ENCODE results near the gene HSFY1. TPM values are rescaled to one million over a fixed set of nuclear protein-coding genes. Genes with fewer than 3 reads are reported as not detected.
"Not testable (repeated sequence)": the region's sequence is repeated elsewhere in the genome, so short reads cannot be mapped to it uniquely, and the experiment has no call there.

The HSFY1 gene
- total RNA-seq, result not detected
- not detected for polyA plus RNA-seq
- total RNA-seq, result 0 reads per million in 6 experiments

- H3K36me3 Mint-ChIP-seq, H3K27me3 Mint-ChIP-seq, DNase-seq, ATAC-seq, H3K9me3 Mint-ChIP-seq, H3K4me3 Mint-ChIP-seq, H3K27ac Mint-ChIP-seq, POLR2A ChIA-PET, H3K4me1 Mint-ChIP-seq: not testable (repeated sequence)
These were observed at the start of gene HSFY1 for GRCh38 chrY:18546420-18546819. TSS of gene HSFY1 (plus strand) at chrY:18546720. CDS start at chrY:18546788, 68 bp downstream.

GRCh38 chrY:18504266-18504665 lies 42.3 kb upstream of the HSFY1 start:
- H3K9me3 Mint-ChIP-seq, H3K27ac Mint-ChIP-seq, DNase-seq, H3K4me3 Mint-ChIP-seq, ATAC-seq, H3K36me3 Mint-ChIP-seq, H3K27me3 Mint-ChIP-seq, POLR2A ChIA-PET, H3K4me1 Mint-ChIP-seq: not testable (repeated sequence)

- DNase-seq, H3K27ac Mint-ChIP-seq, H3K4me1 Mint-ChIP-seq, H3K9me3 Mint-ChIP-seq, POLR2A ChIA-PET, H3K36me3 Mint-ChIP-seq, ATAC-seq, H3K27me3 Mint-ChIP-seq, H3K4me3 Mint-ChIP-seq: not testable (repeated sequence)
These were observed 15.4 kb upstream of the HSFY1 start for GRCh38 chrY:18530995-18531655.

- H3K9me3 Mint-ChIP-seq, H3K27ac Mint-ChIP-seq, H3K36me3 Mint-ChIP-seq, DNase-seq, H3K27me3 Mint-ChIP-seq, H3K4me1 Mint-ChIP-seq, POLR2A ChIA-PET, H3K4me3 Mint-ChIP-seq, ATAC-seq: not testable (repeated sequence)
These were observed 7.6 kb upstream of the HSFY1 start for GRCh38 chrY:18538952-18539351.

GRCh38 chrY:18553132-18553531 lies 6.6 kb downstream of the HSFY1 start:
- POLR2A ChIA-PET, H3K27ac Mint-ChIP-seq, DNase-seq, H3K4me3 Mint-ChIP-seq, H3K9me3 Mint-ChIP-seq, H3K4me1 Mint-ChIP-seq, H3K27me3 Mint-ChIP-seq, ATAC-seq, H3K36me3 Mint-ChIP-seq: not testable (repeated sequence)

GRCh38 chrY:18565915-18566314 lies 19.4 kb downstream of the HSFY1 start:
- H3K36me3 Mint-ChIP-seq, DNase-seq, POLR2A ChIA-PET, H3K4me3 Mint-ChIP-seq, ATAC-seq, H3K27me3 Mint-ChIP-seq, H3K27ac Mint-ChIP-seq, H3K4me1 Mint-ChIP-seq, H3K9me3 Mint-ChIP-seq: not testable (repeated sequence)

Other genes starting within 250 kb of the HSFY1 start
- gene HSFY2, start 227.0 kb downstream of the HSFY1 start, total RNA-seq, result not detected
- not detected for gene HSFY2, start 227.0 kb downstream of the HSFY1 start, polyA plus RNA-seq

Data from naive thymus-derived CD8-positive, alpha-beta T cell (primary cell).